ENCODE measurements around the gene GDAP2.

GDAP2 gene

DNA sequence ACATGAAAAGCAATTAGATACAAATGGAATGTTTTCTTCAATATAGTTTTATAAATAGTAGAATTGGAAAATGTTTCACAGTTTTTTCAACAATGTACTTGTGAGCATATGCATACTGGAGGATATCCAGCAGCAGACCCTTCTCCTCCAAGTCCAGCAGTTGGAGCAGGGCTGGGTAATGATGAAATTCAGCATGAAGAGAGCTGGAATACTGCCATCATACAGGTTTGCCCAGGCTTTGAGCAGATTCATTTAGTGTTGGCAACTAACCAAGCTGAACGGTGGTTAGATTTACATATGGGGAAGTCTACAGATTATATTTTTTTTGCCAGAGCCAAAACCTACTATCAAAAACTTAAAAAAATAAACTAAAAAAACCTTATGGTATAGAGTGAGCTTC lies 38.5 kb upstream of the GDAP2 start:
- peak; percentile 25; the same call in 1 of the 3 replicates for ATAC-seq
- TF ChIP-seq SNAI2 (CRISPR knock-in tag; IDR thresholded peaks at IDR 0.05), result no peak
- TF ChIP-seq, protein P1, sequence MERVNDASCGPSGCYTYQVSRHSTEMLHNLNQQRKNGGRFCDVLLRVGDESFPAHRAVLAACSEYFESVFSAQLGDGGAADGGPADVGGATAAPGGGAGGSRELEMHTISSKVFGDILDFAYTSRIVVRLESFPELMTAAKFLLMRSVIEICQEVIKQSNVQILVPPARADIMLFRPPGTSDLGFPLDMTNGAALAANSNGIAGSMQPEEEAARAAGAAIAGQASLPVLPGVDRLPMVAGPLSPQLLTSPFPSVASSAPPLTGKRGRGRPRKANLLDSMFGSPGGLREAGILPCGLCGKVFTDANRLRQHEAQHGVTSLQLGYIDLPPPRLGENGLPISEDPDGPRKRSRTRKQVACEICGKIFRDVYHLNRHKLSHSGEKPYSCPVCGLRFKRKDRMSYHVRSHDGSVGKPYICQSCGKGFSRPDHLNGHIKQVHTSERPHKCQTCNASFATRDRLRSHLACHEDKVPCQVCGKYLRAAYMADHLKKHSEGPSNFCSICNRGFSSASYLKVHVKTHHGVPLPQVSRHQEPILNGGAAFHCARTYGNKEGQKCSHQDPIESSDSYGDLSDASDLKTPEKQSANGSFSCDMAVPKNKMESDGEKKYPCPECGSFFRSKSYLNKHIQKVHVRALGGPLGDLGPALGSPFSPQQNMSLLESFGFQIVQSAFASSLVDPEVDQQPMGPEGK (CRISPR knock-in tag; IDR thresholded peaks at IDR 0.05; ENCODE audit: borderline replicate concordance), result no peak
- no peak for TF ChIP-seq GLIS3 (CRISPR knock-in tag; IDR thresholded peaks at IDR 0.05)
- TF ChIP-seq, protein P2, sequence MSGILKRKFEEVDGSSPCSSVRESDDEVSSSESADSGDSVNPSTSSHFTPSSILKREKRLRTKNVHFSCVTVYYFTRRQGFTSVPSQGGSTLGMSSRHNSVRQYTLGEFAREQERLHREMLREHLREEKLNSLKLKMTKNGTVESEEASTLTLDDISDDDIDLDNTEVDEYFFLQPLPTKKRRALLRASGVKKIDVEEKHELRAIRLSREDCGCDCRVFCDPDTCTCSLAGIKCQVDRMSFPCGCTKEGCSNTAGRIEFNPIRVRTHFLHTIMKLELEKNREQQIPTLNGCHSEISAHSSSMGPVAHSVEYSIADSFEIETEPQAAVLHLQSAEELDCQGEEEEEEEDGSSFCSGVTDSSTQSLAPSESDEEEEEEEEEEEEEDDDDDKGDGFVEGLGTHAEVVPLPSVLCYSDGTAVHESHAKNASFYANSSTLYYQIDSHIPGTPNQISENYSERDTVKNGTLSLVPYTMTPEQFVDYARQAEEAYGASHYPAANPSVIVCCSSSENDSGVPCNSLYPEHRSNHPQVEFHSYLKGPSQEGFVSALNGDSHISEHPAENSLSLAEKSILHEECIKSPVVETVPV (CRISPR knock-in tag; IDR thresholded peaks at IDR 0.05), result no peak
- no peak for TF ChIP-seq CSDC2 (CRISPR knock-in tag; IDR thresholded peaks at IDR 0.05)
- no peak for TF ChIP-seq ARNTL (CRISPR knock-in tag; IDR thresholded peaks at IDR 0.05; ENCODE audit: borderline replicate concordance, low read depth)
- TF ChIP-seq ISL1 (CRISPR knock-in tag; IDR thresholded peaks at IDR 0.05), result no peak
- no peak for TF ChIP-seq ZFP30 (CRISPR knock-in tag; IDR thresholded peaks at IDR 0.05)
- no peak for TF ChIP-seq ZNF565 (CRISPR knock-in tag; conservative IDR thresholded peaks at IDR 0.05; ENCODE audit: low read depth)
- no peak for TF ChIP-seq ZC3H10 (CRISPR knock-in tag; IDR thresholded peaks at IDR 0.05)
- no peak for TF ChIP-seq ZNF70 (CRISPR knock-in tag; IDR thresholded peaks at IDR 0.05)
- no peak for TF ChIP-seq PPARA (CRISPR knock-in tag; IDR thresholded peaks at IDR 0.05; ENCODE audit: borderline replicate concordance)
- no peak for TF ChIP-seq ZFP3 (CRISPR knock-in tag; IDR thresholded peaks at IDR 0.05)
- TF ChIP-seq, protein P3, sequence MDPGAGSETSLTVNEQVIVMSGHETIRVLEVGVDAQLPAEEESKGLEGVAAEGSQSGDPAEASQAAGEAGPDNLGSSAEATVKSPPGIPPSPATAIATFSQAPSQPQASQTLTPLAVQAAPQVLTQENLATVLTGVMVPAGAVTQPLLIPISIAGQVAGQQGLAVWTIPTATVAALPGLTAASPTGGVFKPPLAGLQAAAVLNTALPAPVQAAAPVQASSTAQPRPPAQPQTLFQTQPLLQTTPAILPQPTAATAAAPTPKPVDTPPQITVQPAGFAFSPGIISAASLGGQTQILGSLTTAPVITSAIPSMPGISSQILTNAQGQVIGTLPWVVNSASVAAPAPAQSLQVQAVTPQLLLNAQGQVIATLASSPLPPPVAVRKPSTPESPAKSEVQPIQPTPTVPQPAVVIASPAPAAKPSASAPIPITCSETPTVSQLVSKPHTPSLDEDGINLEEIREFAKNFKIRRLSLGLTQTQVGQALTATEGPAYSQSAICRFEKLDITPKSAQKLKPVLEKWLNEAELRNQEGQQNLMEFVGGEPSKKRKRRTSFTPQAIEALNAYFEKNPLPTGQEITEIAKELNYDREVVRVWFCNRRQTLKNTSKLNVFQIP (CRISPR knock-in tag; IDR thresholded peaks at IDR 0.05; ENCODE audit: borderline replicate concordance, low read depth), result no peak
- TF ChIP-seq, protein P4, sequence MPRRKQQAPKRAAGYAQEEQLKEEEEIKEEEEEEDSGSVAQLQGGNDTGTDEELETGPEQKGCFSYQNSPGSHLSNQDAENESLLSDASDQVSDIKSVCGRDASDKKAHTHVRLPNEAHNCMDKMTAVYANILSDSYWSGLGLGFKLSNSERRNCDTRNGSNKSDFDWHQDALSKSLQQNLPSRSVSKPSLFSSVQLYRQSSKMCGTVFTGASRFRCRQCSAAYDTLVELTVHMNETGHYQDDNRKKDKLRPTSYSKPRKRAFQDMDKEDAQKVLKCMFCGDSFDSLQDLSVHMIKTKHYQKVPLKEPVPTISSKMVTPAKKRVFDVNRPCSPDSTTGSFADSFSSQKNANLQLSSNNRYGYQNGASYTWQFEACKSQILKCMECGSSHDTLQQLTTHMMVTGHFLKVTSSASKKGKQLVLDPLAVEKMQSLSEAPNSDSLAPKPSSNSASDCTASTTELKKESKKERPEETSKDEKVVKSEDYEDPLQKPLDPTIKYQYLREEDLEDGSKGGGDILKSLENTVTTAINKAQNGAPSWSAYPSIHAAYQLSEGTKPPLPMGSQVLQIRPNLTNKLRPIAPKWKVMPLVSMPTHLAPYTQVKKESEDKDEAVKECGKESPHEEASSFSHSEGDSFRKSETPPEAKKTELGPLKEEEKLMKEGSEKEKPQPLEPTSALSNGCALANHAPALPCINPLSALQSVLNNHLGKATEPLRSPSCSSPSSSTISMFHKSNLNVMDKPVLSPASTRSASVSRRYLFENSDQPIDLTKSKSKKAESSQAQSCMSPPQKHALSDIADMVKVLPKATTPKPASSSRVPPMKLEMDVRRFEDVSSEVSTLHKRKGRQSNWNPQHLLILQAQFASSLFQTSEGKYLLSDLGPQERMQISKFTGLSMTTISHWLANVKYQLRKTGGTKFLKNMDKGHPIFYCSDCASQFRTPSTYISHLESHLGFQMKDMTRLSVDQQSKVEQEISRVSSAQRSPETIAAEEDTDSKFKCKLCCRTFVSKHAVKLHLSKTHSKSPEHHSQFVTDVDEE (CRISPR knock-in tag; IDR thresholded peaks at IDR 0.05), result no peak
- no peak for TF ChIP-seq ESRRG (CRISPR knock-in tag; IDR thresholded peaks at IDR 0.05)
- TF ChIP-seq BACH2 (CRISPR knock-in tag; IDR thresholded peaks at IDR 0.05; ENCODE audit: borderline replicate concordance), result no peak
- no peak for TF ChIP-seq OSR1 (CRISPR knock-in tag; IDR thresholded peaks at IDR 0.05)
- TF ChIP-seq TOX (CRISPR knock-in tag; IDR thresholded peaks at IDR 0.05; ENCODE audit: borderline replicate concordance), result no peak

DNA sequence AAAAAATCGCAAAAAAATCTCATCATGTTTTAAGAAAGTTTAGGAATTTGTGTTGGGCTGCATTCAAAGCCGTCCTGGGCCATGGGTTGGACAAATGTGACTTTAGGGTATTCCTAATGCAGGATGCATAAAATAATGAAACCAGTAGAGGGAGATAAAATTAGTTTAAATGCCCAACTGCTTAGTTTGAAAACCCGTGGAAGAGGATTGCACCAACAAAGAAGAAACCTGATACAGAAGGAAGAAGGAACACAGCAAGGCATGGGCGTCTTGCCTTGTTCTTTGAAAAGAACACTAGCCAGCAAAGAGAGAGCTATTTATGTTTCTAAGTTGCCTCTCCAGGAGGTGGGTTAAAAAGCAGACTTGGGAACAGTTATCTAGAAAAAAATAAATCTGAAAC lies 38.1 kb upstream of the GDAP2 start:
- ATAC-seq, result peak; percentile 73

More for the DNA sequence above, 38.1 kb upstream of the GDAP2 start:
- TF ChIP-seq PPARA (CRISPR knock-in tag; IDR thresholded peaks at IDR 0.05; ENCODE audit: borderline replicate concordance) (no peak), ISL1 (CRISPR knock-in tag; IDR thresholded peaks at IDR 0.05) (no peak), RARB (CRISPR knock-in tag; IDR thresholded peaks at IDR 0.05) (no peak), CSDC2 (CRISPR knock-in tag; IDR thresholded peaks at IDR 0.05) (no peak), BACH2 (CRISPR knock-in tag; IDR thresholded peaks at IDR 0.05; ENCODE audit: borderline replicate concordance) (no peak), ESRRG (CRISPR knock-in tag; IDR thresholded peaks at IDR 0.05) (no peak)
- TF ChIP-seq, protein P5, sequence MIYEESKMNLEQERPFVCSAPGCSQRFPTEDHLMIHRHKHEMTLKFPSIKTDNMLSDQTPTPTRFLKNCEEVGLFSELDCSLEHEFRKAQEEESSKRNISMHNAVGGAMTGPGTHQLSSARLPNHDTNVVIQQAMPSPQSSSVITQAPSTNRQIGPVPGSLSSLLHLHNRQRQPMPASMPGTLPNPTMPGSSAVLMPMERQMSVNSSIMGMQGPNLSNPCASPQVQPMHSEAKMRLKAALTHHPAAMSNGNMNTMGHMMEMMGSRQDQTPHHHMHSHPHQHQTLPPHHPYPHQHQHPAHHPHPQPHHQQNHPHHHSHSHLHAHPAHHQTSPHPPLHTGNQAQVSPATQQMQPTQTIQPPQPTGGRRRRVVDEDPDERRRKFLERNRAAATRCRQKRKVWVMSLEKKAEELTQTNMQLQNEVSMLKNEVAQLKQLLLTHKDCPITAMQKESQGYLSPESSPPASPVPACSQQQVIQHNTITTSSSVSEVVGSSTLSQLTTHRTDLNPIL (CRISPR knock-in tag; IDR thresholded peaks at IDR 0.05; ENCODE audit: low read depth), result no peak
- TF ChIP-seq, protein P3 (CRISPR knock-in tag; IDR thresholded peaks at IDR 0.05; ENCODE audit: borderline replicate concordance, low read depth), result no peak

All from SK-N-SH treated with all-trans-retinoic acid at 6 μM for 48 hours (cell line).